ENCODE results near the gene TYK2. TPM values are rescaled to one million over a fixed set of nuclear protein-coding genes. Genes with fewer than 3 reads are reported as not detected.
A peak's percentile ranks its signal among the peaks of the same experiment; 100 is the strongest.

Gene TYK2
- total and polyA plus RNA-seq, 2 of the 13 experiments (the other 11 are each of a cell fraction or from before 2014, with no cell fraction given) = 38.8 to 60.1 TPM

- TF ChIP-seq ZNF841 (CRISPR knock-in tag; IDR thresholded peaks at IDR 0.05; ENCODE audit: borderline replicate concordance) (no peak), SATB2 (CRISPR knock-in tag; IDR thresholded peaks at IDR 0.05) (no peak), ZNF274 (CRISPR knock-in tag; IDR thresholded peaks at IDR 0.05) (peak; percentile 82; the same call in 1 of the 2 replicates), ZNF296 (CRISPR knock-in tag; conservative IDR thresholded peaks at IDR 0.05) (no peak), SMC3 (IDR thresholded peaks at IDR 0.05; ENCODE audit: low read length) (no peak), ESRRA (CRISPR knock-in tag; IDR thresholded peaks at IDR 0.05; ENCODE audit: low read depth) (no peak), NFE2L2 (IDR thresholded peaks at IDR 0.05; ENCODE audit: low read length) (no peak), ZSCAN20 (CRISPR knock-in tag; IDR thresholded peaks at IDR 0.05; ENCODE audit: borderline replicate concordance) (no peak), ZNF629 (CRISPR knock-in tag; conservative IDR thresholded peaks at IDR 0.05) (no peak), ZMYM3 (CRISPR knock-in tag; IDR thresholded peaks at IDR 0.05) (no peak; the same call in 1 of the 2 replicates), NCOA2 (CRISPR knock-in tag; IDR thresholded peaks at IDR 0.05) (no peak; the same call in 1 of the 2 replicates), JDP2 (CRISPR knock-in tag; IDR thresholded peaks at IDR 0.05; ENCODE audit: borderline replicate concordance) (no peak), ZNF768 (CRISPR knock-in tag; IDR thresholded peaks at IDR 0.05) (no peak; the same call in 1 of the 2 replicates), SOX6 (IDR thresholded peaks at IDR 0.05) (no peak), SOX6 (CRISPR knock-in tag; IDR thresholded peaks at IDR 0.05) (no peak), XRCC5 (optimal IDR thresholded peaks at IDR 0.05; ENCODE audit: low read length) (no peak), TBP (CRISPR knock-in tag; IDR thresholded peaks at IDR 0.05) (no peak), SUZ12 (IDR thresholded peaks at IDR 0.05; ENCODE audit: low read depth, low read length) (no peak), SCMH1 (CRISPR knock-in tag; IDR thresholded peaks at IDR 0.05; ENCODE audit: borderline replicate concordance) (no peak), RERE (CRISPR knock-in tag; IDR thresholded peaks at IDR 0.05; ENCODE audit: low read depth) (0 out of 2 replicates have a peak, but pooled peaks have one; percentile 27)
- TF ChIP-seq, protein P1, sequence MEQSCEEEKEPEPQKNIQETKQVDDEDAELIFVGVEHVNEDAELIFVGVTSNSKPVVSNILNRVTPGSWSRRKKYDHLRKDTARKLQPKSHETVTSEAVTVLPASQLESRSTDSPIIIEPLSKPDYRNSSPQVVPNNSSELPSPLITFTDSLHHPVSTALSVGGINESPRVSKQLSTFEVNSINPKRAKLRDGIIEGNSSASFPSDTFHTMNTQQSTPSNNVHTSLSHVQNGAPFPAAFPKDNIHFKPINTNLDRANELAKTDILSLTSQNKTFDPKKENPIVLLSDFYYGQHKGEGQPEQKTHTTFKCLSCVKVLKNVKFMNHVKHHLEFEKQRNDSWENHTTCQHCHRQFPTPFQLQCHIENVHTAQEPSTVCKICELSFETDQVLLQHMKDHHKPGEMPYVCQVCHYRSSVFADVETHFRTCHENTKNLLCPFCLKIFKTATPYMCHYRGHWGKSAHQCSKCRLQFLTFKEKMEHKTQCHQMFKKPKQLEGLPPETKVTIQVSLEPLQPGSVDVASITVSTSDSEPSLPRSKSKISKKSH (CRISPR knock-in tag; IDR thresholded peaks at IDR 0.05; ENCODE audit: borderline replicate concordance) = no peak
- TF ChIP-seq, protein P2, sequence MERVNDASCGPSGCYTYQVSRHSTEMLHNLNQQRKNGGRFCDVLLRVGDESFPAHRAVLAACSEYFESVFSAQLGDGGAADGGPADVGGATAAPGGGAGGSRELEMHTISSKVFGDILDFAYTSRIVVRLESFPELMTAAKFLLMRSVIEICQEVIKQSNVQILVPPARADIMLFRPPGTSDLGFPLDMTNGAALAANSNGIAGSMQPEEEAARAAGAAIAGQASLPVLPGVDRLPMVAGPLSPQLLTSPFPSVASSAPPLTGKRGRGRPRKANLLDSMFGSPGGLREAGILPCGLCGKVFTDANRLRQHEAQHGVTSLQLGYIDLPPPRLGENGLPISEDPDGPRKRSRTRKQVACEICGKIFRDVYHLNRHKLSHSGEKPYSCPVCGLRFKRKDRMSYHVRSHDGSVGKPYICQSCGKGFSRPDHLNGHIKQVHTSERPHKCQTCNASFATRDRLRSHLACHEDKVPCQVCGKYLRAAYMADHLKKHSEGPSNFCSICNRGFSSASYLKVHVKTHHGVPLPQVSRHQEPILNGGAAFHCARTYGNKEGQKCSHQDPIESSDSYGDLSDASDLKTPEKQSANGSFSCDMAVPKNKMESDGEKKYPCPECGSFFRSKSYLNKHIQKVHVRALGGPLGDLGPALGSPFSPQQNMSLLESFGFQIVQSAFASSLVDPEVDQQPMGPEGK (CRISPR knock-in tag; IDR thresholded peaks at IDR 0.05) = peak; percentile 72
These were observed 64.8 kb downstream of the TYK2 start, which contains the start of gene FDX2 (continued) for GRCh38 chr19:10315335-10316214.
